Measurements from ENCODE around the gene DLK1.

The DLK1 gene

GRCh38 chr14:100726550-100727085 is at the start of gene DLK1:
Gene DLK1, plus strand, starts transcription at chr14:100726892. Its CDS starts 177 bp downstream, at chr14:100727069.
- DNase-seq = no peak

- no peak for DNase-seq
Measured at GRCh38 chr14:100677152-100677551, 49.5 kb upstream of the DLK1 start.

- peak in 1 of 2 donors; percentile 47 for DNase-seq
Measured at GRCh38 chr14:100677554-100678468, 48.9 kb upstream of the DLK1 start.

GRCh38 chr14:100678469-100678828 is 48.2 kb upstream of the DLK1 start:
- DNase-seq = no peak

GRCh38 chr14:100679153-100679552 is 47.5 kb upstream of the DLK1 start:
- DNase-seq = no peak

- no peak for DNase-seq
Measured at GRCh38 chr14:100679707-100680438, 46.8 kb upstream of the DLK1 start.

GRCh38 chr14:100680439-100681051 is 46.1 kb upstream of the DLK1 start:
- DNase-seq = peak in 1 of 2 donors; percentile 27

GRCh38 chr14:100681111-100681510 is 45.6 kb upstream of the DLK1 start:
- no peak for DNase-seq

- no peak for DNase-seq
Measured at GRCh38 chr14:100682749-100683148, 43.9 kb upstream of the DLK1 start.

GRCh38 chr14:100683578-100683977 is 43.1 kb upstream of the DLK1 start:
- no peak for DNase-seq

- DNase-seq = no peak
Measured at GRCh38 chr14:100684154-100684553, 42.5 kb upstream of the DLK1 start.

- no peak for DNase-seq
Measured at GRCh38 chr14:100684961-100685360, 41.7 kb upstream of the DLK1 start.

- no peak for DNase-seq
Measured at GRCh38 chr14:100686858-100687257, 39.8 kb upstream of the DLK1 start.

- DNase-seq = no peak
Measured at GRCh38 chr14:100687386-100687785, 39.3 kb upstream of the DLK1 start.

- DNase-seq = no peak
Measured at GRCh38 chr14:100688051-100688450, 38.6 kb upstream of the DLK1 start.

- no peak for DNase-seq
Measured at GRCh38 chr14:100688598-100689461, 37.9 kb upstream of the DLK1 start.

- DNase-seq = no peak
Measured at GRCh38 chr14:100690672-100691071, 36.0 kb upstream of the DLK1 start.

- DNase-seq = no peak
Measured at GRCh38 chr14:100691395-100692056, 35.2 kb upstream of the DLK1 start.

- DNase-seq = no peak
Measured at GRCh38 chr14:100692256-100692655, 34.4 kb upstream of the DLK1 start.

GRCh38 chr14:100692859-100693558 is 33.7 kb upstream of the DLK1 start:
- no peak for DNase-seq

All from CD4-positive, alpha-beta T cell treated with Interleukin-4 for 1 hour (primary cell).